Chondrocyte (in vitro differentiated cells): ENCODE data around the gene FAM241B. TPM values are rescaled to one million over a fixed set of nuclear protein-coding genes. Genes with fewer than 3 reads are reported as not detected.

Source experiments
- DNase-seq: peaks from one replicate; pipeline ENCODE4 v3.0.0; 2021; ENCODE audit warnings: mixed read lengths, low spot score
- H3K27ac Mint-ChIP-seq: one replicate; pipeline ENCODE4 v1.8.0; 2021; ENCODE audit warnings: mild to moderate bottlenecking, moderate library complexity, mixed read lengths; ENCODE audit not compliant: unreplicated experiment
- H3K27me3 Mint-ChIP-seq: 2 replicates; pipeline ENCODE4 v1.8.0; 2021; ENCODE audit warnings: low read depth, mixed read lengths
- H3K36me3 Mint-ChIP-seq: 2 replicates; pipeline ENCODE4 v1.8.0; 2021; ENCODE audit warnings: low read depth, mixed read lengths
- H3K4me1 Mint-ChIP-seq: 2 replicates; pipeline ENCODE4 v1.8.0; 2021; ENCODE audit warnings: low read depth, mild to moderate bottlenecking, mixed read lengths
- H3K4me3 Mint-ChIP-seq: one replicate; pipeline ENCODE4 v1.8.0; 2021; ENCODE audit warnings: mild to moderate bottlenecking, moderate library complexity, mixed read lengths; ENCODE audit not compliant: unreplicated experiment
- H3K9me3 Mint-ChIP-seq: 2 replicates; pipeline ENCODE4 v1.8.0; 2021; ENCODE audit warnings: low read depth, mixed read lengths
- CTCF ChIP-seq: fragments of 200-600 bp; sonication (generic); IDR thresholded peaks from 2 replicates; pipeline ENCODE4 v1.5.0; 2021; ENCODE audit warnings: antibody characterized with exemption, mild to moderate bottlenecking, moderate library complexity
- total RNA-seq: library from RNA; stranded (reverse); gene quantifications from 3 replicates; pipeline ENCODE4 v1.2.1, GENCODE V29; 2021

Gene FAM241B
- total RNA-seq, 1 donor from 2014 or later, result 9.7 TPM

- TF ChIP-seq CTCF, result no peak
- H3K4me1 Mint-ChIP-seq, result no peaks in the 10 kb centered on the region
- H3K9me3 Mint-ChIP-seq, result no peaks in the 10 kb centered on the region
- no peak overlapping the region for H3K27ac Mint-ChIP-seq
- peaks cover 3% of the 10 kb centered on the region for H3K36me3 Mint-ChIP-seq
- H3K27me3 Mint-ChIP-seq, result peaks cover 82% of the 10 kb centered on the region
- no peak for DNase-seq
- no peak overlapping the region for H3K4me3 Mint-ChIP-seq
These were observed 29.2 kb upstream of the FAM241B start for GRCh38 chr10:69600761-69601330.

- TF ChIP-seq CTCF, result no peak
- Mint-ChIP-seq H3K27me3 (peaks cover 67% of the 10 kb centered on the region), H3K36me3 (peaks cover 14% of the 10 kb centered on the region), H3K4me3 (no peak overlapping the region), H3K27ac (no peak overlapping the region), H3K4me1 (no peaks in the 10 kb centered on the region), H3K9me3 (peaks cover 20% of the 10 kb centered on the region)
- no peak for DNase-seq
These were observed 21.0 kb upstream of the FAM241B start for GRCh38 chr10:69609077-69609476.

GRCh38 chr10:69612760-69613159 is 17.3 kb upstream of the FAM241B start:
- Mint-ChIP-seq H3K9me3 (peaks cover 25% of the 10 kb centered on the region), H3K4me1 (no peaks in the 10 kb centered on the region), H3K27ac (no peak overlapping the region), H3K36me3 (peaks cover 13% of the 10 kb centered on the region), H3K4me3 (no peak overlapping the region), H3K27me3 (peaks cover 59% of the 10 kb centered on the region)
- TF ChIP-seq CTCF, result no peak
- DNase-seq, result no peak

- H3K4me3 Mint-ChIP-seq, result no peak overlapping the region
- peaks cover 54% of the 10 kb centered on the region for H3K27me3 Mint-ChIP-seq
- no peak overlapping the region for H3K27ac Mint-ChIP-seq
- no peaks in the 10 kb centered on the region for H3K4me1 Mint-ChIP-seq
- TF ChIP-seq CTCF, result no peak
- H3K36me3 Mint-ChIP-seq, result peaks cover 11% of the 10 kb centered on the region
- H3K9me3 Mint-ChIP-seq, result peaks cover 18% of the 10 kb centered on the region
- no peak for DNase-seq
These were observed 15.9 kb upstream of the FAM241B start for GRCh38 chr10:69614130-69614529.

GRCh38 chr10:69616358-69616757 is 13.7 kb upstream of the FAM241B start:
- Mint-ChIP-seq H3K9me3 (peaks cover 5% of the 10 kb centered on the region), H3K4me1 (no peaks in the 10 kb centered on the region), H3K4me3 (no peak overlapping the region), H3K36me3 (peaks cover 1% of the 10 kb centered on the region), H3K27ac (no peak overlapping the region), H3K27me3 (peaks cover 55% of the 10 kb centered on the region)
- no peak for TF ChIP-seq CTCF
- DNase-seq, result no peak
